Subcutaneous abdominal adipose tissue (tissue), 5 donors: ENCODE measurements around the gene ACTL8.

Experiments used
- H3K27ac ChIP-seq: one replicate; pipeline ENCODE4 v1.7.0; 2013; ENCODE audit warnings: low read depth, mild to moderate bottlenecking, inconsistent platforms, low read length, moderate library complexity
- H3K27me3 ChIP-seq, 5 donors: one replicate each; pipeline ENCODE4 v1.7.0; 2013; ENCODE audit warnings: low read length in 5 of 5, inconsistent platforms in 1 of 5; ENCODE audit not compliant: control insufficient read depth in 5 of 5, insufficient read depth in 4 of 5
- H3K36me3 ChIP-seq, 5 donors: one replicate each; pipeline ENCODE4 v1.7.0; 2013; ENCODE audit warnings: low read length in 5 of 5; ENCODE audit not compliant: control insufficient read depth in 5 of 5, insufficient read depth in 5 of 5
- H3K4me1 ChIP-seq, 5 donors: one replicate each; pipeline ENCODE4 v1.7.0; 2013; ENCODE audit warnings: low read length in 5 of 5, mild to moderate bottlenecking in 3 of 5, moderate library complexity in 1 of 5; ENCODE audit not compliant: control insufficient read depth in 5 of 5, insufficient read depth in 5 of 5
- H3K4me3 ChIP-seq, 5 donors: one replicate each; pipeline ENCODE4 v1.7.0; 2013; ENCODE audit warnings: low read length in 5 of 5, low read depth in 1 of 5
- H3K9ac ChIP-seq, 5 donors: one replicate each; pipeline ENCODE4 v1.7.0; 2013; ENCODE audit warnings: low read length in 5 of 5, mild to moderate bottlenecking in 4 of 5, moderate library complexity in 3 of 5
- H3K9me3 ChIP-seq, 5 donors: one replicate each; pipeline ENCODE4 v1.7.0; 2013; ENCODE audit warnings: low read length in 5 of 5; ENCODE audit not compliant: control insufficient read depth in 5 of 5
- donor health status: healthy.
- donor health status: healthy.
- donor health status: healthy.
- donor health status: healthy.
- donor health status: healthy.

ACTL8 gene

DNA sequence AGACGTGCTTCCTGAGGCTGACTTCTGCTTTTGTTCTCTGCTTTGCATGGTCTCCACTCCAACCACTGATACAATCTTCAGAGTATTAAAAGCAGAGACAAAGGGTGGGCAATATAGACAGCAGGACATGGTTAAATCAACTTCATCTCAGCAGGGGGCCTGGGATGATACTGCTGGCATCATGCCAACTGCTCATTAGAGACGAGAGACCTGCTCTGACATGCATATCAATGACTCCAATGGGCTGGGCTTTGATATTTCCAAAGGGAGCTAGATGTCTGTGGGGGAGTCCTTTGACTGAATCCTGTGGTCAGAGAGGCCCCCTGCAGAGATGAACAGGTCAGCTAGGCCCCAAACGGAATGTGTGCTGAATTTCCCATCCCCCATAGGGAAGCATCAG is 106.6 kb downstream of the ACTL8 start:
- Histone ChIP-seq H3K27ac (no peak overlapping the region), H3K27me3 (peaks cover 2 to 21% (median 7%) of the 10 kb centered on the region in 5 donors), H3K9me3 (no peaks in the 10 kb centered on the region), H3K4me1 (no peaks in the 10 kb centered on the region), H3K36me3 (no peaks in the 10 kb centered on the region), H3K9ac (no peak overlapping the region), H3K4me3 (no peak overlapping the region)

- no peaks in the 10 kb centered on the region for H3K4me1 ChIP-seq
- no peak overlapping the region for H3K9ac ChIP-seq
- no peaks in the 10 kb centered on the region for H3K36me3 ChIP-seq
- no peak overlapping the region for H3K4me3 ChIP-seq
- H3K27ac ChIP-seq = no peak overlapping the region
- H3K9me3 ChIP-seq = no peaks in the 10 kb centered on the region
- peaks cover 2 to 16% (median 7%) of the 10 kb centered on the region in 5 donors for H3K27me3 ChIP-seq
These were observed 107.0 kb downstream of the ACTL8 start for GRCh38 chr1:17862121-17862520.

DNA sequence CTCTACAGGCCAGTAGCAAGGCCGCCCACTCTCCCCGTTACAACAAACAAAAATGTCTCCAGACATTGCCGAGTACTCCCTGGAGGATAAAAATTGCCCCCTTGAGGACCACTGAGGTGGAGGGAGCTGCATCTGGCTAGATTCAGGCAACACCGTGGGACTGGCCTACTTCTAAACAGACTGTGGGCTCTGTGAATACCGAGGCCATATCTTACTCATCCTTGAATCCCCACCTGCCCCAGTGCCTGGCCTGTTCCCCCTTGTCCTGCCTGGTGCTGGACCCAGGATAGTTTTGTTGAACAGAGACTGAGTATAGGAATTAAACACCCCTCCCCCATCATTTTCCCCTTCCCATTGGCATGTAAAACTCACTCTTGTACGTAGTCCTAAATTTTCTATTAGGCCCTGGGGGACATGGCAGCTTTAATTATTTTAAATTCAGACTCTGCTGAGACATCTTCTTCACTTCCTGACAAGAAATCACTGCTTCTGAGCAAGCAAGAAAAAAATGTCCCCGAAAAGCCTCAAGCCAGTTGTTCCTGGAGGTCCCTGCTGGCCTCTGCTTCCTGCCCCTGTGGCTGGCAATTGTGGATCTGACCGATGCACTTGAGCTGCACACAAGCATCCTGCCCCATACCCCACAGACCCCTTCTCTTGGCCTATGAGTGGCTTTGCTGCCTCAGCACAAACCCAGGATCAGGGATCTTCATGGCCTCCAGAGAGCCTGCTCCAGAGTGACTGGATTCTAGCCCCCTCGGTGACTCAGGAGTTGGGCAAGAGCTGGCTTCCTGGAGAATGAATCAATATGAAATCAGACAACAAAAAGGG is 111.0 kb downstream of the ACTL8 start:
- H3K27me3 ChIP-seq = peaks cover 0 to 5% (median 0%) of the 10 kb centered on the region in 5 donors
- no peak overlapping the region for H3K4me3 ChIP-seq
- no peaks in the 10 kb centered on the region for H3K36me3 ChIP-seq
- no peak overlapping the region for H3K9ac ChIP-seq
- H3K9me3 ChIP-seq = peaks cover 0 to 4% (median 0%) of the 10 kb centered on the region in 5 donors
- no peak overlapping the region for H3K27ac ChIP-seq
- H3K4me1 ChIP-seq = no peaks in the 10 kb centered on the region

DNA sequence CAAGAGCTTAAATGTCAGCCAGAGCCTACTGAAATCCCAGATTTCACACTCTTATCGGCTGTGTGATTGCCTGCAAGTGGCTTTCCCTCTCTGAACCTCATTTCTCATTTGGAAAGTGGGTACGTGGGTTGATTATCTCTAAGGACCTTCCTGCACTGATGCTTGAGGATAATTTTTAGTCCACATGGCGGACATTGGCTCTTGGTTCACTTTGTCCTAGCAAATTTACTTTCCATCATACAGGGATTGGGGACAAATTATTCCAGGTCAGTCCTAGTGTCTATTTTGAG is 111.6 kb downstream of the ACTL8 start:
- Histone ChIP-seq H3K4me1 (no peaks in the 10 kb centered on the region), H3K4me3 (no peak overlapping the region), H3K36me3 (no peaks in the 10 kb centered on the region), H3K27ac (no peak overlapping the region), H3K9ac (no peak overlapping the region), H3K9me3 (peaks cover 0 to 4% (median 0%) of the 10 kb centered on the region in 5 donors), H3K27me3 (peaks cover 0 to 3% (median 0%) of the 10 kb centered on the region in 5 donors)

DNA sequence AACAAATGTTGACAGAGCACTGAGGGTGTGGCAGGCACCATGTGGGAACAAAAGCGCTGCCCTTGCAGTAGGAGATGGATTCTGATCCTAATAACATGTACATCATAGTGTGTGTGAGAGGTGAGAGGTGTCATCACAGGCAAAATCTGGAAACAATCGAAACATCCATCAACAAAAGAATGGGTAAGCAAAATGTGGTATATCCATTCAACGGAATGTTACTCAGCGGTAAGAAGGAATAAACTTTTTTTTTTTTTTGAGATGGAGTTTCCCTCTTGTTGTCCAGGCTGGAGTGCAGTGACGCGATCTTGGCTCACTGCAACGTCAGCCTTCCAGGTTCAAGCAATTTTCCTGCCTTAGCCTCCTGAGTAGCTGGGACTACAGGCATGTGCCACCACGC is 112.3 kb downstream of the ACTL8 start:
- no peaks in the 10 kb centered on the region for H3K4me1 ChIP-seq
- no peak overlapping the region for H3K4me3 ChIP-seq
- H3K9ac ChIP-seq = no peak overlapping the region
- no peaks in the 10 kb centered on the region for H3K36me3 ChIP-seq
- no peak overlapping the region for H3K27ac ChIP-seq
- H3K9me3 ChIP-seq = peaks cover 0 to 4% (median 0%) of the 10 kb centered on the region in 5 donors
- peaks cover 0 to 2% (median 0%) of the 10 kb centered on the region in 5 donors for H3K27me3 ChIP-seq

- Histone ChIP-seq H3K4me1 (no peaks in the 10 kb centered on the region), H3K27ac (no peak overlapping the region), H3K36me3 (no peaks in the 10 kb centered on the region), H3K9ac (no peak overlapping the region), H3K4me3 (no peak overlapping the region), H3K27me3 (peaks cover 0 to 9% (median 4%) of the 10 kb centered on the region in 5 donors), H3K9me3 (peaks cover 0 to 4% (median 0%) of the 10 kb centered on the region in 5 donors)
These were observed 114.7 kb downstream of the ACTL8 start for GRCh38 chr1:17869815-17870214.

DNA sequence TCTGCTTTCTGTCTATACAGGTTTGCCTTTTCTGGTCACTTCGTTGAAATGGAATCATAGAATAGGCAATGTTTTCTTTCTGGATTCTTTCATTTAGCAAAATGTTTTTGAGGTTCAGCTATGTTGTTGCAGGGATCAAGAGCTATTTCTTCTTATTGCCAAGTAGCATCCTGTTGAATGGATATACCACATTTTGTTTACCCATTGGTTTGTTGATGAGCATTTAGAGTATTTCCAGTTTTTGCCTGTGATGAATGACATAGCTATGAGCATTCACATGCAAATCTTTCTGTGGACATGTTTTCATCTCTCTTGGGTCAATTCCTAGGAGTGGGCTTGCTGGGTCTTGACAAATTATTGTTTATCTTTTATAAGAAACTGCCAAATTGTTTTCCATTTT is 115.5 kb downstream of the ACTL8 start:
- H3K4me1 ChIP-seq = no peaks in the 10 kb centered on the region
- H3K36me3 ChIP-seq = no peaks in the 10 kb centered on the region
- H3K9ac ChIP-seq = no peak overlapping the region
- peaks cover 0 to 9% (median 4%) of the 10 kb centered on the region in 5 donors for H3K27me3 ChIP-seq
- no peak overlapping the region for H3K27ac ChIP-seq
- H3K9me3 ChIP-seq = peaks cover 0 to 4% (median 0%) of the 10 kb centered on the region in 5 donors
- no peak overlapping the region for H3K4me3 ChIP-seq

DNA sequence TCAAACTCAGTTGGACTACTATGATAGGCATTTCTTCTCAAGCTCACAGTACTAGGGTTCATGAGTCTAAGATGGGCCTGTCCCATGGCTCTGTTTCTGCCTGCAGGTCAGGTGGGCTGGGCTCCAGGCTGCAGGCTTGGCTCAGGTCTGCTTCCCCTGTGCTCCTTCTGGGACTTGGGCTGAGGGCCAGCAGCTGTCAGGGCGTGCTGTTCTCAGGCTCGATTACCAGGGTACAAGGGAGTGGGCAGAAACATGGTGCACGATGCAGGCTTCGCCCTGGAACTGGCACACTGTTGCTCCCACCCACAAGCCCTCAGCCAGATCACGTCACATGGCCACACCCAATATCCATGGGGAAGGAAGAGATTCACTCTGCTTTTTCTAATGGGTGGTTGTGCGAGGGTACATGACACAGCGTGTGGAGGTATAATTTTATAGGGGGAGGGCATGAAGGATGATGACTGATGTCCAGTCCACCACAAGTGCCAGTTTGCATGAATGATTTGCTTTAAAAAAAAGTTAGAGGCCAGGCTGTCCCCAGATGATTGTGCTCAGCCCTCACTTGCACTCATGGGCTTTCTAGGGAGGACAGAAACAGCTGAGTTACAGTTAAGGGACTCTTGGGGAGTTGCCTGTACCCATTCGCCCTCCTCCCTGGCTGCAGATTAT is 118.0 kb downstream of the ACTL8 start:
- Histone ChIP-seq H3K36me3 (no peaks in the 10 kb centered on the region), H3K9ac (no peak overlapping the region), H3K27me3 (peaks cover 0 to 15% (median 4%) of the 10 kb centered on the region in 5 donors), H3K27ac (no peak overlapping the region), H3K4me1 (no peaks in the 10 kb centered on the region), H3K9me3 (peaks cover 0 to 4% (median 0%) of the 10 kb centered on the region in 5 donors), H3K4me3 (no peak overlapping the region)

DNA sequence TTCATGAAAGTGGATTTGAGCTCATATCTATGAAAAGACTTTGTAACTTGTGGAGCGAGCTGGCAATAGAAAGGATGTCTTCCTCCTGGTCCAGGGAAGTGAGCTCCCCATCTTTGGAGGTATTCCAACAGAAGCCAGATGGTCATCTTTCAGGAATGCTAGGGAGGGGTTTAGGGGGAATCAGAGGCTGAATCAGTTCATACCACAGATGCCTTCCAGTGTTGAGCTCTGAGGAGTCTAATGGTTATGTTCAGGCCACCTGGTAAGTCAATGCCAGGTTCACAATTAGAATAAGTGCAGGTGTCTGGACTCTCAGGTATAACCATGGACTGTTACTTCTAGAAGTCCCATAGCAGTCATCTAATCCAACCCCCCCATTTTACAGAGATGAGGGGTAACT is 119.1 kb downstream of the ACTL8 start:
- no peak overlapping the region for H3K4me3 ChIP-seq
- H3K27me3 ChIP-seq = peaks cover 0 to 15% (median 8%) of the 10 kb centered on the region in 5 donors
- no peaks in the 10 kb centered on the region for H3K4me1 ChIP-seq
- no peak overlapping the region for H3K9ac ChIP-seq
- H3K9me3 ChIP-seq = peaks cover 0 to 4% (median 0%) of the 10 kb centered on the region in 5 donors
- H3K36me3 ChIP-seq = no peaks in the 10 kb centered on the region
- H3K27ac ChIP-seq = no peak overlapping the region

DNA sequence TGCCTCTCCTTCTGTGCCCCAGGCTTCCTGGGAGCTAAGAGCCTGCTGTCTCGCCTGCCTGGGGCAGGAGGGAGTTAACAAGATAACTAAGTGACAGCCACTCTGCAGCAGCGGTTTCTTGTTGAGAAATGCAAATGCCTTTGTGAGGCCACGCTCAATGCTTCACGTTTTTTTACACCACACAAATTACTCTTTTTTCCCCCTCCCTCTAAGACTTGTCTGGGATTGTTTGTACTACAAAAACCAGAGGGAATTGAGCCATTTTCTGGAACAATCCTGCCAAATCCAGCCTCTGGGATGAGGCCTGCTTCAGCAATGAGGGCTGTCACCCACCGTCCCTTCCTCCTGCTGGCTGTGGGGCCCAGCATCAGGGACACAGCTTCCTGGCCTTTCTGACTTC is 119.6 kb downstream of the ACTL8 start:
- H3K27ac ChIP-seq = no peak overlapping the region
- peaks cover 0 to 4% (median 0%) of the 10 kb centered on the region in 5 donors for H3K9me3 ChIP-seq
- no peaks in the 10 kb centered on the region for H3K4me1 ChIP-seq
- H3K36me3 ChIP-seq = no peaks in the 10 kb centered on the region
- H3K9ac ChIP-seq = no peak overlapping the region
- H3K27me3 ChIP-seq = peaks cover 0 to 13% (median 12%) of the 10 kb centered on the region in 5 donors
- no peak overlapping the region for H3K4me3 ChIP-seq
